ENCODE measurements around the gene EID3. TPM values are rescaled to one million over a fixed set of nuclear protein-coding genes. Genes with fewer than 3 reads are reported as not detected.

EID3 gene
- total and polyA plus RNA-seq, 10 of the 15 experiments (the other 5 are each of a cell fraction or from before 2014, with no cell fraction given) = 0.92 to 7.0 (median 4.3) TPM

DNA sequence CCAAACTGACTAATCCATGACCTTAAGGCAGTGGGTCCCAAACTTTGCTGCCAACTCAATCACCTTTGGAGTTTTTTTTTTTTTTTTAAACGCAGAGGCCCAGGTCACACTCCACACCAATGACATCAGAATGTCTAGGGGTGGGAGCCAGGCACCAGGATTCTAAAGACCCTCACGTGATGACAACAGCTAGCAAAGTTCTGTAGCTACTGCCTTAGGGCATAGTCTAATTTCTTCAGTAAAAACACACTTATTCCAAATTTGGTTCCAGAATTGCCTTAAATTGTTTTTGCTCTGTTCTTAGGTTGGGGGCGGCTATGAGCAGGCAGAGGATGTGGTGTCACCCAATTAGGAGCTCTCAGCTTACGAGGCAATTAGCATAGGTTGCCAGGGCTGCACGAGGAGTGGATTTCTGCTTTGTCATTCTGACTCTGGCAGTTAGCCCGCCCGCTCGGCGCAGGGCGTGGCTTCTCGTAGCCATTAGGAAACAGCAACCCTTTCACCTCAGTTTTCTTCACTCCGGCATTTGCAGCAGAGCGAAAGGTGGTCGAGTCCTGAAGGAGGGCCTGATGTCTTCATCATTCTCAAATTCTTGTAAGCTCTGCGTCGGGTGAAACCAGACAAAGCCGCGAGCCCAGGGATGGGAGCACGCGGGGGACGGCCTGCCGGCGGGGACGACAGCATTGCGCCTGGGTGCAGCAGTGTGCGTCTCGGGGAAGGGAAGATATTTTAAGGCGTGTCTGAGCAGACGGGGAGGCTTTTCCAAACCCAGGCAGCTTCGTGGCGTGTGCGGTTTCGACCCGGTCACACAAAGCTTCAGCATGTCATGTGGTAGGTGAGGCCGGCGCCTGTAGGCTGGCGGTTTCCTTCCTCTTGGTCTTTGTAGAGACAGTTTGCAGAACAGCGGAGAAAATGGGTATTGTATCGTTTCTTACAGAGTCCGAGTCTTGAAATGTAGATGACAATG is 16.7 kb upstream of the EID3 start:
- peak overlapping the region; percentile 87 for H3K9ac ChIP-seq (ENCODE audit: control insufficient read depth, insufficient read depth, low read length)
- H3K27ac ChIP-seq (ENCODE audit: control insufficient read depth, insufficient read depth) = peak overlapping the region; percentile 89
- H3K4me1 ChIP-seq (ENCODE audit: control insufficient read depth, insufficient read depth, low read length) = peaks cover 8% of the 10 kb centered on the region
- peaks cover 41% of the 10 kb centered on the region for H3K79me2 ChIP-seq (ENCODE audit: control insufficient read depth, insufficient read depth, low read length)
- TSS peak; percentile 76 for BruUV-seq (replicated peaks)
- peak; percentile 93 for ATAC-seq
- ChIA-PET RAD21 (ENCODE audit: unreplicated experiment) (interaction anchor here (0.9 to 5.6 kb wide), 12 partner anchors 11 to 403 kb away, joined by 3 to 41 read pairs (median 6); partner anchors contain the start of genes EID3, HCFC2, HSP90B1 and NFYB), SMC1A (ENCODE audit: uncharacterized antibody, unreplicated experiment) (interaction anchor here (0.6 to 8.1 kb wide), 12 partner anchors 9 to 360 kb away, joined by 3 to 58 read pairs (median 5); partner anchors contain the start of genes EID3 and NFYB), POLR2A (interaction anchor here (0.6 to 4.7 kb wide), 11 partner anchors 10 to 821 kb away, joined by 3 to 56 read pairs (median 5); partner anchors contain the start of genes EID3, NT5DC3 and WASHC4), CTCF (interaction anchor here (1.0 to 4.1 kb wide), 11 partner anchors 11 to 148 kb away, joined by 3 to 24 read pairs (median 5); partner anchors contain the start of genes EID3, NFYB and TXNRD1)
- WGBS (ENCODE audit: insufficient coverage, insufficient replicate concordance, low lambda C conversion rate, missing lambda C conversion rate) = under 1% methylated on average over 40 of the region's 40 CpGs
- peaks cover 0 to 3% of the 10 kb centered on the region in 2 experiments; a peak in 1 of 4 replicates for H3K36me3 ChIP-seq (ENCODE audit: control insufficient read depth in 2 of 2, insufficient read depth in 2 of 2, low read length in 1 of 2)
- no peaks in the 10 kb centered on the region for H4K20me1 ChIP-seq (ENCODE audit: control insufficient read depth, insufficient read depth)
- in situ Hi-C loops (cut with MboI) (no loop called here), intact Hi-C loops (cut with micrococcal nuclease; ENCODE audit: unreplicated experiment) (loop anchor here (5.0 to 10.0 kb wide), 3 partner anchors 154 to 322 kb away; partner anchors contain the start of genes HCFC2 and TDG)
- DNase-seq (ENCODE audit: low read depth, low spot score) = peak; percentile 94
- no peaks in the 10 kb centered on the region for H3K27me3 ChIP-seq (replicated peaks in 1 of 2; ENCODE audit: control insufficient read depth in 2 of 2, insufficient read depth in 2 of 2, low read length in 1 of 2)
- H3K4me3 ChIP-seq = peak overlapping the region; percentile 89
- peak overlapping the region; percentile 81 for H3K4me2 ChIP-seq (ENCODE audit: control insufficient read depth, insufficient read depth)
- peak overlapping the region; percentile 80 for H2AFZ ChIP-seq (ENCODE audit: control insufficient read depth, low read depth, low read length)
- no peaks in the 10 kb centered on the region for H3K9me3 ChIP-seq (replicated peaks; ENCODE audit: control insufficient read depth, insufficient read depth, low read length)
- FAIRE-seq = peak; percentile 99
- TF ChIP-seq EP300 (IDR thresholded peaks at IDR 0.05; ENCODE audit: borderline replicate concordance in 1 of 2, control insufficient read depth in 1 of 2, low read depth in 2 of 2, low read length in 2 of 2) = 0 out of 4 replicates have a peak, but pooled peaks of 1 of the 2 experiments have one; percentile 22
- TF ChIP-seq SMAD1 (IDR thresholded peaks at IDR 0.05; ENCODE audit: low read depth, partially characterized antibody) = peak; percentile 61
- TF ChIP-seq, protein P1, sequence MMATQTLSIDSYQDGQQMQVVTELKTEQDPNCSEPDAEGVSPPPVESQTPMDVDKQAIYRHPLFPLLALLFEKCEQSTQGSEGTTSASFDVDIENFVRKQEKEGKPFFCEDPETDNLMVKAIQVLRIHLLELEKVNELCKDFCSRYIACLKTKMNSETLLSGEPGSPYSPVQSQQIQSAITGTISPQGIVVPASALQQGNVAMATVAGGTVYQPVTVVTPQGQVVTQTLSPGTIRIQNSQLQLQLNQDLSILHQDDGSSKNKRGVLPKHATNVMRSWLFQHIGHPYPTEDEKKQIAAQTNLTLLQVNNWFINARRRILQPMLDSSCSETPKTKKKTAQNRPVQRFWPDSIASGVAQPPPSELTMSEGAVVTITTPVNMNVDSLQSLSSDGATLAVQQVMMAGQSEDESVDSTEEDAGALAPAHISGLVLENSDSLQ (IDR thresholded peaks at IDR 0.05) = peak; percentile 96
- no peak for TF ChIP-seq NFXL1 (IDR thresholded peaks at IDR 0.05; ENCODE audit: borderline replicate concordance)
- TF ChIP-seq RELA (IDR thresholded peaks at IDR 0.05; ENCODE audit: borderline replicate concordance, partially characterized antibody) = peak; percentile 77
- TF ChIP-seq HCFC1 (IDR thresholded peaks at IDR 0.05; ENCODE audit: low read length) = peak; percentile 49
- TF ChIP-seq, protein P2, sequence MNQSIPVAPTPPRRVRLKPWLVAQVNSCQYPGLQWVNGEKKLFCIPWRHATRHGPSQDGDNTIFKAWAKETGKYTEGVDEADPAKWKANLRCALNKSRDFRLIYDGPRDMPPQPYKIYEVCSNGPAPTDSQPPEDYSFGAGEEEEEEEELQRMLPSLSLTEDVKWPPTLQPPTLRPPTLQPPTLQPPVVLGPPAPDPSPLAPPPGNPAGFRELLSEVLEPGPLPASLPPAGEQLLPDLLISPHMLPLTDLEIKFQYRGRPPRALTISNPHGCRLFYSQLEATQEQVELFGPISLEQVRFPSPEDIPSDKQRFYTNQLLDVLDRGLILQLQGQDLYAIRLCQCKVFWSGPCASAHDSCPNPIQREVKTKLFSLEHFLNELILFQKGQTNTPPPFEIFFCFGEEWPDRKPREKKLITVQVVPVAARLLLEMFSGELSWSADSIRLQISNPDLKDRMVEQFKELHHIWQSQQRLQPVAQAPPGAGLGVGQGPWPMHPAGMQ (IDR thresholded peaks at IDR 0.05; ENCODE audit: borderline replicate concordance) = no peak
- TF ChIP-seq, protein P3, sequence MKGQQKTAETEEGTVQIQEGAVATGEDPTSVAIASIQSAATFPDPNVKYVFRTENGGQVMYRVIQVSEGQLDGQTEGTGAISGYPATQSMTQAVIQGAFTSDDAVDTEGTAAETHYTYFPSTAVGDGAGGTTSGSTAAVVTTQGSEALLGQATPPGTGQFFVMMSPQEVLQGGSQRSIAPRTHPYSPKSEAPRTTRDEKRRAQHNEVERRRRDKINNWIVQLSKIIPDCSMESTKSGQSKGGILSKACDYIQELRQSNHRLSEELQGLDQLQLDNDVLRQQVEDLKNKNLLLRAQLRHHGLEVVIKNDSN (IDR thresholded peaks at IDR 0.05; ENCODE audit: borderline replicate concordance, extremely low read length, insufficient read depth, low read depth, low read length) = peak; percentile 15
- TF ChIP-seq RCOR1 (conservative IDR thresholded peaks at IDR 0.05; ENCODE audit: low read depth, low read length) = 0 out of 2 replicates have a peak, but pooled peaks have one; percentile 18
- TF ChIP-seq RB1 (IDR thresholded peaks at IDR 0.05; ENCODE audit: borderline replicate concordance) = peak; percentile 75; the same call in 1 of the 2 replicates
- peak; percentile 44; the same call in 1 of the 2 replicates for TF ChIP-seq EED (IDR thresholded peaks at IDR 0.05; ENCODE audit: low read depth)
- TF ChIP-seq, protein P4, sequence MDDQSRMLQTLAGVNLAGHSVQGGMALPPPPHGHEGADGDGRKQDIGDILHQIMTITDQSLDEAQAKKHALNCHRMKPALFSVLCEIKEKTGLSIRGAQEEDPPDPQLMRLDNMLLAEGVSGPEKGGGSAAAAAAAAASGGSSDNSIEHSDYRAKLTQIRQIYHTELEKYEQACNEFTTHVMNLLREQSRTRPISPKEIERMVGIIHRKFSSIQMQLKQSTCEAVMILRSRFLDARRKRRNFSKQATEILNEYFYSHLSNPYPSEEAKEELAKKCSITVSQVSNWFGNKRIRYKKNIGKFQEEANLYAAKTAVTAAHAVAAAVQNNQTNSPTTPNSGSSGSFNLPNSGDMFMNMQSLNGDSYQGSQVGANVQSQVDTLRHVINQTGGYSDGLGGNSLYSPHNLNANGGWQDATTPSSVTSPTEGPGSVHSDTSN (IDR thresholded peaks at IDR 0.05; ENCODE audit: insufficient replicate concordance, low read depth, low read length) = peak; percentile 88
- no peak for TF ChIP-seq SUPT20H (IDR thresholded peaks at IDR 0.05; ENCODE audit: borderline replicate concordance, control insufficient read depth, low read depth, low read length)

Data from GM12878 (cell line).